Activated CD4-positive, CD25-positive, alpha-beta regulatory T cell treated with anti-CD3 and anti-CD28 coated beads, Interleukin-2, amount 50 U/mL, for 16 hours (primary cell): Measurements from ENCODE around the gene SEMA4A.
A peak's percentile ranks its signal among the peaks of the same experiment; 100 is the strongest.
"Not testable (repeated sequence)": the region's sequence is repeated elsewhere in the genome, so short reads cannot be mapped to it uniquely, and the experiment has no call there.

Experiments used
- DNase-seq: peaks from one replicate; pipeline ENCODE4 v3.0.0-alpha.2; 2020; ENCODE audit warnings: low read depth, low spot score

SEMA4A gene

DNA sequence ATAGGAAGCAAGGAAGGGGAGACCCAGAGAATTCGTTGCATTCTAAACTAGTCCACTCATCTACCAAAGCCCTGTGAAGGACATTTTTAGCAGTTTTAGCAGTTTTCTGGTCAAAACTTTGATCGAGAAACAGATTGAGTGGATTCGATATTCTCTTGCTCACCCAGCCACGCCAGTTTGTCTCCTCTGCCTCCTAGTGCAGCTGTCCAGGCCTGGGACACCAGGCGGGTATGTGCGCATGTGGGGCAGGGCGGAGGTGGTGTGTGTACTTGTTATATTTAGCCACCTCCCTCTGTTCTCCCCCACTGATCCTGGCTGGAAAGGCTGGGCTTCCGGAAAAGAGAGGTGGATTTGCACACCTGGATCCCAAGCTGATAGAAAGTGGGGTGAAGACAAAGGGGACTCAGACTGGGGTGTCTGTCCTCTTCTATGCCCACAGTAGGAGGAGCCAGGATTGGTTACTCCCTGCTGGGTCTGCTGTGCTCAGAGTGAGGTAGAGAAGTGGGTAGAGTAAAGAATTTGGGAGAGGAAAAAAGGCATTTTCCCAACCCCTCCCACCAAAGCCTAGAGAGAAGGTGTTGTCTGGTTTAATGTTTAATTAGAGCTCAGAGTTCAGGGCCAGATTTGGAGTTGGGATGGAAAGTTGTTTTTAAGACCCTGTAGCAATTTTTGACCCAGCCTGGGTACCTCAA is 35.1 kb upstream of the SEMA4A start:
- no peak for DNase-seq

DNA sequence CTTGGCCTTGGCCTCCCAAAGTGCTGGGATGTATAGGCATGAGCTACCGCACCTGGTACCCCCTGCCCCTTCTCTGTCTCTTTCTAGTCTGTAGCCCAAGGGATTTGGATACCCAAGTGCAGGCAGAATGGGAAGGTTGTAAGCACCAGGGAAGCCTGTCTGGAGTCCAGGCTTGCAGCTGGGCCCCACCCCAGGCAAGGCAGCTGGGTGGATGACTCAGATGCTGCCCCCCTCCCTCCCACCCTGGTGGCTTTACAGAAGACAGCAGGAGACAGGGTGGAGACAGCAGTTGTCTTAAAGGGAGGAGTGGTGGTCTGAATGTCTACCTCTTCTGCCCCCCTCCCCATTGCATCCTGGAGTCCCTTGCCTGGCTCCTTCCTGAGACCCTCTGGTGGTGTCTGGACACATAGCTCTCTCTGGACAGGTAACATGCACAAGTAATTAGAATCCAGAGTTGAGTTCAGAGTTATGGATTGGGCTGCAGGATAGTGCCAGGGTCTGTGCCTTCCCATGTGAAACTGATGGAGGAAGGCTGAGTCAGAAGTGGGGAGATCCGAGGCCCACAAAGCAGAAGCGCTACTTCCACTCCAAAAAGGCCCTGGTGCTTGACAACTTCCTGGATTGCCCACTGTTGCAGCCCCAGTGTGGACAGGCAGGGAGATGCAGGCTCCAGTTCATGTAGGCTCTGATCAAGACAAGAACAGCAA is 33.7 kb upstream of the SEMA4A start:
- no peak for DNase-seq

DNA sequence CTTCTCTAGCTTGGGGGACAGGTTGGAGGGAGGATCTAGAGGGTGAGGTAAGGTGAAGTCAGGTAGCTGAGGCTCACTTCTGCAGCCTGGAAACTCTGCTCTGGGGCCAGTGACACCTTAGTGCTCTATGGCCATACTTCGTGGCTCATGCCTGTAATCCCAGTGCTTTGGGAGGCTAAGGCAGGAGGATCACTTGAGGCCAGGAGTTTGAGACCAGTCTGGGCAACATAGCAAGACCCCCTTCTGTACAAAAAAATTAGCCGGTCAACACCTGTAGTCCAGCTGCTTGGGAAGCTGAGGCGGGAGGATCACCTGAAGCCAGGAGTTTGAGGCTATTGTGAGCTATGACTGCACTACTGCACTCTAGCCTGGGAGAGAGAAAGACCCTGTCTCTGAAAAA is 33.1 kb upstream of the SEMA4A start:
- no peak for DNase-seq

DNA sequence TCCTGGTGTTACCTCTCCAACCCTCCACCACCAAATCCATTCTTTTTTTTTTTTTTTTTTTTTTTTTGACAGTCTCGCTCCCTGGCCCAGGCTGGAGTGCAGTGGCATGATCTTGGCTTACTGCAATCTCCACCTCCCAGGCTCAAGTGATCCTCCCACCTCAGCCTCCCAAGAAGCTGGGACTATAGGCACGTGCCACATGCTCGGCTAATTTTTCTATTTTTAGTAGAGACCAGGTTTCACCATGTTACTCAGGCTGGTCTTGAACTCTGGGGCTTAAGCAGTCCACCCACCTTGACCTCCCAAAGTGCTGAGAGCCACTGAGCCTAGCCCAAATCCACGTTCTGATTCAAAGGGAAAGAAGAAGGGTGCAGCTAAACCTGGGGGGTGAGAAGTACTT is 32.4 kb upstream of the SEMA4A start:
- DNase-seq, result not testable (repeated sequence)

DNA sequence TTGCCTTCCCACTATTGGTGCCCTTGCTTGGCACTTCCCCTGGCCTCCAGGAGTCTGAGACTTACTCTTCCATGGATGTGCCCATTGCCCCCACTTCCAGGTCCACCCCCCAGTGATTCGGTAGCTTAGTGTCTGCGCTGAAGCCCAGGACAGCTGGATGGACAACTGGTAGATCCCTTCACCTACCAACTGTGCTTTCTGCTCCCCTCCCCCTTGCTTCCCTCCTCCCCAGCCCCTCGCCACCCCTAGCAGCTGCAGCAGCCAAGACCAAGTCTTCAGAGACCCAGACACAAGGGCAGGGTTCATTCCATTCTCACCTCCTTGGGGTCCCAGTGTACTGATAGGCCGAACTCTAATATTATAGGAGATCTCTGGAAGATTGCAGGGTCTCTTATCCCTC is 31.9 kb upstream of the SEMA4A start:
- DNase-seq, result no peak

DNA sequence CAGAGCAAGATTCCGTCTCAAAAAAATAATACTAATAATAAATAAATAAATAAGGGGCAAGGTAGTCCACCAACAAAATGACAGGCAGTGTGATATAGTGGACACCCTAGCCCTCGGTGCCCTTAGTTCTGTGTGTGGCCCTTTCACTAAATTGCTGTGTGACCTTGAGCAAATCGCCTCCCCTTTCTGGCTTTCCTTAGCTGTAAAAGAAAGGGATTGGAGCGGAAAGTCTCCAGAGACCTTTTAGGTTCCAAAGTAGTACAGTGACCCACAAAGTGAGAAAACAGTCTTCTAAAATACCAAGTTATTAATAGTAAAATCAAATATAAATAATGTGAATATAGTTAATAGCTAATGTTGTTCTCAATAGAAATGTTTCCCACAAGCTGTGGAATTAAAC is 31.3 kb upstream of the SEMA4A start:
- DNase-seq, result no peak

DNA sequence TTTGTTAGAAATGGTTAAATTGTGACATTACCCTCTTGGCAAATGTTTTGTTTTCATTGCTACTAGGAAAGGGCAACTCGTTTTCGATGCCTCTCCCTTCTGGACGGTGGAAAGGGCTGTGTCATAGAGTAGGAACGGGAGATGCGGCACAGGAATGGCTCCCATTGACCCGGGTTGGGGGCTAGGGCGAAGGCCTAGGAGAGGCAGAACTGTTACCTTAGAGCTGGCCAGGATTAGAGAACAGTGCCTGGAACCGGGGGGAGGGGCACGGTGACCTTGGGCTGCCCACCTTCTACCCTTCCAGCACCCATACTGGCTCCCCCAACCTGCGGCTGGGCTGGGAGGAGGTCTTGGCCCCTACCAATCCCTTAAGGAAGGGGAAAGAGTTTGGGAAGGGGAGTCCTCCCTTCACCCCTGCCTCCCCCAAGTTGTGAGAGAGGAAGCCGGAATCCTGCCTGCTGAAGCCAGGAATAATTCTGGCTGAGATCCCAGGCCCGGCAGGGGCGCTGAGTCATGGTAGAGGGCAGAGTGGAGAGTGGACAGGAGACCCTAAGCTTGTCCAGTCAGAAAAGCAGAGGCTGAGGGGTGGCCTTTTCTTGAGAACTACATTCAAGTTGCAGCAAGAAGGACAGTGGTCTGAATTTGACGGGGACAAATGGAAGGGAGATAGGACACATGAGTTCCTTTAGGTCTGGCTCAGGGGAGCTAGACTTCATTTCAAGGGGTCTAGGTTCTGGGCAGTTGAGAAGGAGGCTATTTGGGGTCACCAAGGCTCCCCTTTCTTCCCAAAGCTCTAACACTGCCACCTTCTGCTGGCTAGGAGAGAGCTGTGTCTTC is 30.6 kb upstream of the SEMA4A start:
- no peak for DNase-seq

DNA sequence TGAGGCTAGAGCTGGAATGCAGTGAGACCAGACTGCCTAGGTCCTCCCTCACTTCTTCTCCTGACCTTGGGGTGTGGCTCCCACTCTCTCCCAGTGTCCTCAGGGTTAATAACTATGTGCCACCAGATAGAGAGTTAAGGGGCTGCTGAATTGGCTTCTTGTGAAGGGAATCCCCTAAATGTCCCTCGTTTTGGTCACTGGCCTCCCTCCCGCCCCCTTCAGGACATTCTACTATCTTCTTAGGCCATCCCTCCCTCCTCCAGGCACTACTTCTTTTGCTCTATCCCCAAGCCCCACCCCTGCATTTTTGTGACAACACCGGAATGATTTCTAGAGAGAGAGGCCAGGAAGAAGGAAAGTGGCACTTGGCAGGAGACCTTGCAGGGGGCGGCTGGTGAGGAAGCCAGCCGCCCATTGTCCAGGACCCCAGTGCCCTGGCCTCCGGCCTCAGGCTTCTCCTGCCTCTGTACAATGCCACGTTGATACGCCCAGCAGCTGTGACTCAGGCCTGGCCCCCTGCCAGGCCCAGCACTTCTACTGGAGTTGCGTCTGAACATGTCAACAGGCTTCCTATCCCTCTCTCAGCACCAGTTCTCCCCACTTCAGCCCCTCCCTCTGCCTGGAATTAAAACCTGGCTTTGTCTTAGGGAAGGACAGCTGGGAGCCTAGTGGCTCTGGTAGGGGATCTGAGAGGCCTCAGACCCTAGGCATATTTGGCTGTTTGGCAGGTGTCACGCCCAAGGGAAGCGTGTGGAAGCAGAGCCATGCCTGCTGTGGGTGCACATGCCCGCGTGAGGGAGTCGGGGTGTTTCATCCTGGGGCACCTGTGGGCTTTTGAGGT is 29.8 kb upstream of the SEMA4A start:
- no peak for DNase-seq

DNA sequence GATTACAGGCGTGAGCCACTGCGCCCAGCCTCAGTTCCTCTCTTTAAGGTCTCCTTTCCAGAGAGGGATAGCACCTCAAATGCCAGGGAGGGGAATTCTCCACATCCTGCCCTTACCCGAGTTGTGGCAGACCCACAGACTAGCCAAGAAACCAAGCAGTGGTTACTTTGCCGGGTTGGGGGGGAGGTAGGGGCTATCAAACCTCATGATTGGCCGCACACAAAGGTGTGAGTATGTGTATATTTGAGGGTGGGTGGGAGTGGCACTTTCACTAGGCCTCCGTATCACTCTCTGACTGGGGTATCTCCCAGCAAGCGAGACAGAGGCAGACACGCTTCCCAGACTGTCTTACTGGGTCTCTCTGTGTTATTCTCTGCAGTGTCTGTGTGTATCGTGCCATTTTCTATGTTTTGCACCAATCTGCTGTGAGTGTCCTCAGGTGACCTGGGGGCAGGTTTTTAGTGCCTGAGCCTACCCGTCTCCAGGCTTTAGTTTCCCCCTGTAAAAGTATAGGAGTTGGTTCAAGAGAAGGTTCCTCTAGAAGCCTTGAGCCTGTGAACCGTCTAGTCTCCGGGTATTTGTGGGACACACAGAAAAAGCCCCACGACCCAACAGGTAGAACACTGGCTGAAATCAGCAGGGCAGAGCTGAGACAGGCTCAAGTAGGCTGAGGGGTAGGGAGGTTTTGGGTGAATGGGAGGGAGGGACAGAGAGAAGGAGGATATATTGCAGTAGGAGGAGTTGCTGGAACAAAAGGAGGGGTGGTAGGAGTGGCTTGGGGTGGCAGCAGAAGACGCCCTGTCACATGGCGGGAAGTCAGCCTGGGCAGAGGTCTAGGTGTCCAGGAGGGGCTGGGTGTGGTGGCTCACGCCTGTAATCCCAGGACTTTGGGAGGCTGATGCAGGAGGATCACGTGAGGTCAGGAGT is 28.6 kb upstream of the SEMA4A start:
- no peak for DNase-seq

DNA sequence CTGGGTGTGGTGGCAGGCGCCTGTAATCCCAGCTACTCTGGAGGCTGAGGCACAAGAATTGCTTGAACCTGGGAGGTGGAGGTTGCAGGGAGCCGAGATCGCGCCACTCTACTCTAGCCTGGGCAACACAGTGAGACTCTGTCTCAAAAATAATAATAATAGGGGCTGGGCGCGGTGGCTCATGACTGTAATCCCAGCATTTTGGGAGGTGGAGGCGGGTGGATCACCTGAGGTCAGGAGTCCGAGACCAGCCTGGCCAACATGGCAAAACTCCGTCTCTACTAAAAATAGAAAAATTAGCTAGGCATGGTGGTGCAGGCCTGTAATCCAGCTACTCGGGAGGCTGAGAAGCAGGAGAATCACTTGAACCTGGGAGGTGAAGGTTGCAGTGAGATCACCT is 27.8 kb upstream of the SEMA4A start:
- not testable (repeated sequence) for DNase-seq

DNA sequence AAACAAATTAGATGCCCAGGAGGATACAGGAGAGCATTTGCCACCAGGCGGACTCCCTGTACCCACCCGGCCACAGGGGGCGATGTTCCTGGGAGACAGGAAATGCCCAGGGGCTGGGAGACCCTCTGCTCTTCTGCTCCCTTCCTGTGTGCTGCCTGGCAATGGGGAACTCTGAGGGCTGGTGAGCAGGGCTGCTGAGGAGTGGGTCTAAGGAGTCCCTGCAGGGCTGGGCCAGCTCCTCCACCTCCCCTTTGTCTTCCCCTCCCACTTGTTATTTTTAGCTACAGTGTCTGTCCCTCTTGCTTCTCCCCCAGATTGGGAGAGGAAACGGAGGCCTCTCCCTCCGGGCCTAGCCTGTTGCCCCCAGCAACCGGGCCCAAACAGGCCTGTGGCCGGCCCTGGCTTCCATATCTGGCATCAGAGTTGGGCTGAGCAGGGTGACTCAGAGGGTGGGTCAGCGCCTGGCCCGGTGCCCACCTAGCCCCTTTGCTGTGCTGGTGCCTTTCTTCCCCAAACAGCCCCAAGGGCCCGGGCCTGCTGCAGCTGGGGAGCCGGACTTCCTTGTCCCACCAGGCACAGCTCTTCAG is 27.2 kb upstream of the SEMA4A start:
- no peak for DNase-seq

DNA sequence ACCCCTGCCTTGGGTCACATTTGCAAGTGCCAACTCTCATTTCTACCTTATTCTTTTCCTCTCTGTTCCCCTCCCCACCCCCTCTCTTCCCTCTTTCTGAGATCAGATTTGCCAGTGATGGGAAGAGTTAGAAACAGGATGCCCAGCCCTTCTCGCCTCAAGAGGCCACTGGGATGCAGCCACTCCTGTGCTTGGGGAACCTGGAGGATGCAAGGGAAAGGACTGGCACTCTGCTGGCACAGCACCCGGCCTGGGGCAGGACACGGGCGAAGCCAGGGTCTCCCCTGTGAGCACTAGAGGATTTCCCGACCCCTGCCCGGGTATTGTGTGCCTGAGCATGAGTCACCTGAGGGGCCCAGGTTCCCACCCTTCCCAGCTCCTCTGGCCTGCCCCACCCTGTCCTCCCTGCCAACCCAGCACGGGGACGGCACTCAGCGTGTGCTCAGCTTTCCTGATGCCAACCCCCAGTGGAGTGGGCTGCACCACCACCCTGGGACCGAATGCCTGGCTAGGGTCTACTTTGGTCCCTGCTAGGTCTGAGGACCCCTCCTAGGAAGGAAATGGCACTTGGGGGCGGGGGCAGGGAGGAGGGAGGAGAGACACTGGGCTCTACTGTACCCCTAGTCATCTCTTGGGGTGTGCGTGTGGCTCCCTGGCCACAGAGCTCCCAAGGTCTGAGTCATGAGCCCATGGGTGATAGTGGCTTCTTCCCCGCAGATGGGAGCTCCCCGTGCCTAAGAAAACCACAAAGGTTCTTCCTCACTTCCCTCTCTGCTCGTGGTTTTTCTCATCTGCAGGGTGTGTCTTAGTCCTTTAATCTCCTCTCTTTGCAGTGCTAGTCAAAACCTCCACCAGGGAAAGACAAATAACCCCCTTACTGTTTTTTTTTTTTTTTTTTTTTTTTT is 26.5 kb upstream of the SEMA4A start:
- DNase-seq, result peak; percentile 71

DNA sequence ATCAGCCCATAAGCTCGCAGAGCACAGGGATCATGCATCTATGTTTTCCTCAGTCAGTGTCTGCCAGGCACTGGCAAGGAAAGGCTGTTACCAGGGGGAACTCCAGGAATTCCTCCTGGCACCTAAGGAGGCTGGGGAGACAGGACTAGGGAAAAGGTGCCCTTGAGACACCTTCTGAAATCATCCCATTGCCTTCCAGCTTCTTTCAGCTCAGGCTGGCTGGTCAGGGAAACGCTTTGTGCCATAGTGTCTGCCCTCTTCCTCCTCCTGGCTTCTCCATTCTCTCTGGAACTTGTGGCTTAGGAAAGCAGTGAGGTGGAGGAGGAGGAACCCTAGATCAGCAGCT is 25.1 kb upstream of the SEMA4A start:
- no peak for DNase-seq

DNA sequence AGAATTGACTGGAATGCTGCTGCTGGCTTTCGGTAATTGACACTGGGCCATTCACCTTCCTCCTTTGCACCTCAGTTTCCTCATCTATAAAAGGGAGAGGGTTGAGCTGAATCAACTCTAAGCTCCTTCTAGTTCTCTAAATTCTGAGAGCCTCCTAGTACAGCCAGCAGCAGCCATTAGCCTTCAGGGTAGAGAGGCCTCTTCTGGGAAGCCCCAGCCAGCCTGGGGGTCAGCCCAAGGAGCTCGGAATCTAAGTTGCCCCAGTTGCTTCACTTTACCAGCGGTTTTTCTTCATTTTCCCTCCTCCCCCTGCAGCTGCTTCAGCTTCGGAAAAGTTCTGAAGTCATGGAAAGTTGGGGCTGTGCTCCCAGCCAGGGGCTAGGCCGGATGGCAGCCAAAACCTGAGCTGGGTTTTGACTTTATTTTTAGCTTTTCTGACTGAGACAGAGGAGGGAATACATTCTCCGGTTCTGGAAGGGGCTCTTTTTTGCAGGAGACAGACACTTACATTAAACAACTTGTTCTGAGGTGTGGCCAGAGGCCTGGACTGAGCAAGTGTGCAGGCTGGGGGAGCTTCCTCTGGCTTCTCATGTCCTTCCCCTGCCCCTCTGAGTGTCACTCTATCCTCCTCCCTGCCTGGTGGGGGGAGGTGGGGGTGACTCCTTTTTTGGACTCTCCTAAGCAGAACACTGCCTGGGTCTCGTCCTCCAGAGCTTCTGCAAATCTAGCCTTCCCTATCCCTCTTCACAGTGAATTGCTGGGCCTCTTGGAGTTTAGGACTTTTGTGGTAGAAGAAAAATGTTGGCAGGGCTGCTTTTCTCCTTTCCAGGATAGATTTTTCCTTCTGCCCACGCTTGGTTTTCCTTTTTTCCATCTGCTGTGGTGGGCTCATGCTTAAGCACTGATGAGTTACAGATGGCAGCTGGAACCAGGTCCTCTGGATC is 24.5 kb upstream of the SEMA4A start:
- no peak for DNase-seq

DNA sequence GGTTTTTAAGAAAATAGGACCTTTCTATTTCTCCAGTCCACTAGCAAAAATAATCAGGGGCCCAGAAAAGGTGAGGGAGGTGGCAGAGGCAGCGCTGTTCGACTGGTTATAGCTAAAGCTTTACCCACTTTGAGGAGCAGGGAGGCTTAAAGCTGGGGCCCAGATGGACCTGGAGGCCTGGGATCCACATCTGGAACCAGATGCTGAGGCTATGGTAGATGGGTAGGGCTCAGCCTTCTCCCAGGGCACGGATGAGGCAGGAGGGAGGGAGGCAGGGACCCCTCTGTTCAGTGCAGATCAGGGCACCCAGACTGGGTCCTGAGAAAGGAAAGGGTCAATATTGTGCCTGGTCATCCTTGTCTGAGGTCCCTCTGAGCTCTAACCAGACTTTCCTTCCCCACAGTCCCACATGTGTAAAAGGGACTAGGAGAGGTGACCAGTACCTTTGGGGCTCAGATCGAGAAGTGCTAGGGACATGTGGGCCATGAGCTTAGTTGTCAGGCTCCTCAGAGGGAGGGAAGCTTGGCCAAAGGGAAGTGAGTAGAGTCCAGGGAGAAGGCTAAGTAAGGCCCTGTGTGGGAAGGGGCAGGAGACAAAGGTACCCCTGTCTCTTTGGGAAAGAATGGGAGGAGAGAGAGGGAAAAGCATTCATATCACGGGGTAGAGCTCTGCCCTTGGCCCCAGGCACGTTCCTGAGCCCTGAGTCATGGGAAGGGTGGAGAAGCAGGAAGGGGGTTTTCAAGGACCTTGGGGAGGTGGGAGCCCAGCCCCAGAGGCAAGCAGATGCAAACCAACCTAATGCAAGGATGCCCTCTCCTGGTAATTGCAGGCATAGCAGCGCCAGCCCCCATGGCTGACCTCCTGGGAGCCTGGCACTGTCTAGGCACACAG is 23.5 kb upstream of the SEMA4A start:
- peak; percentile 50 for DNase-seq

DNA sequence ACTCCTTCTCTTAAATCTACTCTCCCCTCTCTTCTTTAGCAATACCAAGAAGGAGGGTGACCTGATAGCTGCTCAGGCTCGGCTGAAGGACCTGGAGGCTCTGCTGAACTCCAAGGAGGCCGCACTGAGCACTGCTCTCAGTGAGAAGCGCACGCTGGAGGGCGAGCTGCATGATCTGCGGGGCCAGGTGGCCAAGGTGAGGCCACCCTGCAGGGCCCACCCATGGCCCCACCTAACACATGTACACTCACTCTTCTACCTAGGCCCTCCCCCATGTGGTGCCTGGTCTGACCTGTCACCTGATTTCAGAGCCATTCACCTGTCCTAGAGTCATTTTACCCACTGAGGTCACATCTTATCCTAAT is 22.8 kb upstream of the SEMA4A start:
- no peak for DNase-seq
